Stimulated activated CD4-positive, alpha-beta T cell treated with anti-CD3 and anti-CD28 coated beads, Interleukin-4, amount 100 ng/mL, for 4 hours (primary cell): Measurements from ENCODE around the gene TBC1D25.
A peak's percentile ranks its signal among the peaks of the same experiment; 100 is the strongest.

ENCODE experiments used
- DNase-seq, 2 experiments: peaks; one replicate each; pipeline ENCODE4 v3.0.0-alpha.2; 2020

TBC1D25 gene

GRCh38 chrX:48569958-48570357 lies 30.4 kb downstream of the TBC1D25 start:
- no peak for DNase-seq

DNA sequence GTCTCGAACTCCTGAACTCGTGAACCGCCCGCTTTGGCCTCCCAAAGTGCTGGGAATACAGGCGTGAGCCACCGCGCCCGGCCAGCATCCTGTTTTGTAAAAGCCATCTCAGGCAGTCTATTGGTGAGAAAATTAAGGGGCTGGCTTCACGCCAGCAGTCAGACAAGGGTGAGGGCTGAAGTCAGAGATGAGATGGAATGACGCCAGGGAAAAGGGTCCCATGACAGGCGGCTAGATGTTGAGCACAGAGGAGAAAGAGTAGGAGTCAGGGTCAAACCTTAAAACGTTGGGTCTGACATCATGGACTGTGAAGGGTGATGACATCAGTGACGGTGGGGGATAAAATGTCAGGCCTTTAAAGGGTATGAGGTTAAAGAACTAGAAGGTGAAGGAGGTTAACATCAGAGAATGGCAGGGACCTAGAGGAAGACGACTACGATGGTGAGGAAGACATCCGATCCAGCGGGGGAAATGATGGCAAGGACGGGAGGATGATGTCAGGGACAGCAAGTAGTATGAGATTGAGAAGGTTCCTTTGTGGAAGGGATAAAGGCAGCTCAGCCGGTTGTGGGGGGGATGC lies 34.3 kb downstream of the TBC1D25 start:
- peak in 1 of 2 experiments; percentile 3 for DNase-seq

GRCh38 chrX:48574270-48575266 lies 35.1 kb downstream of the TBC1D25 start, which contains the start of gene RBM3:
RBM3 (plus strand) TSS chrX:48574484; CDS start chrX:48575181, 697 bp downstream.
- DNase-seq = peak; percentile 81 to 94

DNA sequence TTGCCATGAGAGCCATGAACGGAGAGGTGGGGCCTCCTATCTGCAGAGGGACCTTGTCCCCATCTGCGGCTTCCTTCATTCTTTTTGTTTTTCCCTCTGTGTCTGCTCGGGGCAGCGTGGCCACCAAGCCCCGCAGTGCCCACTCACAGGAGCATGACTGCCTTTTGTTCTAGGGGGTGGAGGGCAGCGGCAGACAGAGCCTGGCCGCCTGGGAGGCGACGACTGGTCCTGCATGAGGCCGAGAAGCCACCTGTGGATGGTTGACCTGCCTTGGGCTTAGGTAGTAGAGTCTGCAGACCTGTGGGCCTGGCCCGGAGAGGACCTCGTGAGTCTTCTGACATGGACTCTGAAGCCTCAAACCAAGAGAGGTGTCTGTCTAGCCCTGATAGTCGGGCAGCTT lies 36.1 kb downstream of the TBC1D25 start:
- no peak for DNase-seq

GRCh38 chrX:48576108-48576507 lies 36.6 kb downstream of the TBC1D25 start:
- no peak for DNase-seq

GRCh38 chrX:48578661-48579128 lies 39.2 kb downstream of the TBC1D25 start:
- DNase-seq = no peak

GRCh38 chrX:48579259-48579658 lies 39.7 kb downstream of the TBC1D25 start:
- DNase-seq = no peak

DNA sequence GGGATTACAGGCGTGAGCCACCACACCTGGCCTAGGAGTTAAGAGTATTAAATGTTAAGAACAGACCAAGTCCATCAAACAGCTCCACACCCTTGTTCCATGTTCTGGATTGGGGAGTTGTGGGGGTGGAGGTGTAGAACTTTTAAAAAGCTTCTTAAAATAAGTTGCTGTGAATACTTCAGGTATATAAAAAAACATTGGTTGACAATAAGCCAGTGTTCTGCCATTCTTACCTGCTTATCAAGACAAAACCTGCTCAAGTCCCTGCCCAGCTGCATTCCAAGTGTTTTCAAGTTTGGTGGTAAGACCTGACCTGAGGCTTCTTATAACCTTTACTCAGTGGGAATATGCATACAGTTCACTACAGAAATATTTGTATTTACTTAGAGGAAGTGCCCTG lies 41.1 kb downstream of the TBC1D25 start:
- no peak for DNase-seq

GRCh38 chrX:48584698-48585097 lies 45.2 kb downstream of the TBC1D25 start:
- no peak for DNase-seq

DNA sequence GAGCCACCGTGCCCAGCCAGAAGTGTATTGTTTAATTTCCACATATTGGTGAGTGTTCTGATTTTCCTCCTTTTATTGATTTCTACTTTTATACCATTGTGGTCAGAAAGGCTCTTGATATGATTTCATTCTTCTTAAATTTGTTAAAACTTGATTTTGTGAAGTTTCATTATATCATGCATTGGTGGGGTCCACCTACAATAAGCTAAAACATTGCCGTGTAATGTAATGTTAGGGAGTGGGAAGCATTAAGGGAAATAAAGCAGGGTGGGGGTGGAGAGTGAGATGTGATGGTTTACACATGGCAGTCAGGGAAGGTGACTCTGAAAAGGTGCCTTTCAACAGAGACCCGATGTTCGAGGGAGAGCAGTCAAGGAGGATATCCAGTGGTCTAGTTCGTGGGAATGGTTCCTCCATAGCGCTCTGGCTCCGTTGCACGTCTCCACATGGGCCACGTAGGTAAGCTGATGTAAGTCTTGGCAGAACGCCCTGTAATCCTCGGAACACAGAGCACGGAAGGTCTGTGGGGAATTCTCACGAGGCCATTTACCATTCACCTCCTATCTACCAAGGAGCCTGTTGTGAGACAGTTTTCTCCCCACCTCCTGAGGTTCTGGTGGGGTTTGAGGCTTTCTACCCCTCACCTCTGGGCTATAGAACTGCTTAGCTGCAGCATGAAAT lies 50.1 kb downstream of the TBC1D25 start:
- DNase-seq = no peak

- DNase-seq = no peak
Observed at GRCh38 chrX:48590203-48591103, 50.9 kb downstream of the TBC1D25 start.

- no peak for DNase-seq
Observed at GRCh38 chrX:48591255-48591791, 51.8 kb downstream of the TBC1D25 start.

GRCh38 chrX:48592971-48593370 lies 53.5 kb downstream of the TBC1D25 start:
- DNase-seq = no peak

DNA sequence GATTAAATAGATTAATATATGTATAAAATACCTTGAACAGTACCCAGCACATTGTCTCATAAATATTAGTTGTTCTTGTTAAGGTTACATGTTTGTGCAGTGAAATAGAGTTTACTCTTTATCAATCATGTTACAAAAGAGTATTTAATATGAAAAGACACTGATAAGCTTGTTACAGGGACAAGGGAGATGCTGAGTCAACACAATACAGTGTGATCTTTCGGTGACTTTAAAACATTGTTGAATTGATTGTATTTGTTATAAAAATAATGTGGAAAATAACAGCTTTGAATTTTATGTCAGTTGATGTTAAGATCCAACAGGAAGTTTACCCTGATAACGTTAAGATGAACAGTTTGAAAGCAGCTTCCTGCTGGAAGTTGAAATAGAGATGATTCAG lies 56.4 kb downstream of the TBC1D25 start:
- no peak for DNase-seq

DNA sequence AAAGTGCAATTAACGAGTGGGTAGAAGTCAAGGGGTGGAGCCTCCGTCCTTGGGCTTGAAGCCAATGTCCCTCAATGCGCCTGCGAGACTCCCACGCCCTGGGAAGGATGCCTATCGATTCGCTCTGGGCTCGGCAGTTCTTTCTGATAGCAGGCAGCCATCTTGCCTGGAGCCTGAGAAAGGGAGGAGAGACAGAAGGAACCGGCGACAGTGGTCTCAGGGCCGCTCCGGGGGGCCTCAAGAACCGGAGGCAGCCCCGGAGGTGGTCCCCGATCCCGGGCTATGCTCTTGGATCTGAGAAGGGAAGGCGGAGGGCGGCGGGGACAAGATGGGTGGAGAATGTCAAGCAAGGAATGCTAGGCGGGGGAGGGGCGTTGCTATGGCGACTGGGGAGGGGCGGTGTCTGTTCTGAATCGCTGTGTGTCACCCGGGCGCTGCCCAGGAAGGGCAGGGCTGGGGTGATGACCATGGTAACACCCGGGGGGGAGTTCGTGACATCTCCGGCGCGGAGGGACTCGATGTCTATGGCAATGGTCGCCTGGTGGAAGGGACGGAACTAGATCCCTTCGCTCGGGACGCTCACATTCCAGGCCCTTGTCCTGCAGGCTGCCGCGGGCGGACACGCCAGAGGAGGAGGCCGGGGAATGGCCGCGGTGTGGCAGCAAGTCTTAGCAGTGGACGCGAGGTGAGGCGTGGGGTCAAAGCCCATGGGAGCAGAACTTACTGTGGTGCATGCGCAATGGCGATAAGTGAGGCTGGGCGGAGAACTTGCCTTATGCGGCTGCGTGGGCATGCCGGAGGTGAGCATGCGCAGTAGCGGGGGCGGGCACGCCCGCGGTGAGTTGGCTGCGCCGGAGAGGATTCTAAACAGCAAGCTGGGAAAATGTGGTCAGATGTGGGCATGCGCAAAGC lies 58.1 kb downstream of the TBC1D25 start, which contains the start of gene WDR13:
WDR13 (plus strand) TSS at position 140 of the 912 bp plus-strand sequence; CDS start at position 645, 505 bp downstream.
- peak; percentile 83 to 92 for DNase-seq

- no peak for DNase-seq
Observed at GRCh38 chrX:48598614-48599013, 59.1 kb downstream of the TBC1D25 start.

GRCh38 chrX:48599341-48599740 lies 59.8 kb downstream of the TBC1D25 start:
- no peak for DNase-seq

- no peak for DNase-seq
Observed at GRCh38 chrX:48600226-48600625, 60.7 kb downstream of the TBC1D25 start.

GRCh38 chrX:48601741-48602394 lies 62.4 kb downstream of the TBC1D25 start:
- DNase-seq = no peak

DNA sequence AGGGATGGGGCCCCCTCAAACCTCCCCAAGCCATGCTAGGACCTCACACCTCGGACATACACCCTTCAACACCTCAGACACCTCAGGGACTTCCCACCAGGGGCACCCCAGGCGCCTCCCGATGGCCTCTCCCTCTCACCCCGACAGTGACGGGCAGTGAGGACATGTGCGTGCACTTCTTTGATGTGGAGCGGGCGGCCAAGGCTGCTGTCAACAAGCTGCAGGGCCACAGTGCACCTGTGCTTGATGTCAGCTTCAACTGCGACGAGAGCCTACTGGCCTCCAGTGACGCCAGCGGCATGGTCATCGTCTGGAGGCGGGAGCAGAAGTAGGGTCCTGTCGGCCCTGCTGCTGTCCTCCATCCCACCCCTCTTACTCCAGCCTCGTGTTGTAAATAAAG lies 65.2 kb downstream of the TBC1D25 start:
- DNase-seq = no peak
